Neuron (in vitro differentiated cells): ENCODE measurements around the gene TRMT112.
"Not testable (repeated sequence)": the region's sequence is repeated elsewhere in the genome, so short reads cannot be mapped to it uniquely, and the experiment has no call there.

Experiments used
- H2AFZ ChIP-seq: one replicate; pipeline ENCODE4 v1.6.1; 2013; ENCODE audit warnings: low read depth, mild to moderate bottlenecking, inconsistent platforms, low read length, moderate library complexity
- H3K27me3 ChIP-seq: one replicate; pipeline ENCODE4 v1.6.1; 2013; ENCODE audit warnings: low read length; ENCODE audit not compliant: insufficient read depth
- H3K36me3 ChIP-seq: one replicate; pipeline ENCODE4 v1.6.1; 2013; ENCODE audit warnings: low read length; ENCODE audit not compliant: insufficient read depth
- H3K4me1 ChIP-seq: one replicate; pipeline ENCODE4 v1.6.1; 2013; ENCODE audit warnings: low read length; ENCODE audit not compliant: insufficient read depth
- H3K4me3 ChIP-seq: 2 replicates; pipeline ENCODE4 v1.5.1; 2013; ENCODE audit warnings: mild to moderate bottlenecking, low read length, moderate library complexity
- H3K9me3 ChIP-seq: one replicate; pipeline ENCODE4 v1.6.1; 2013; ENCODE audit warnings: low read length

Gene TRMT112

GRCh38 chr11:64317961-64318765, 804 bp upstream of the TRMT112 start, which contains the start of gene PRDX5:
PRDX5 (plus strand) TSS chr11:64318121; CDS start chr11:64318216, 95 bp downstream.
- H2AFZ ChIP-seq, result peak within 1 kb of the TSS; percentile 38
- H3K36me3 ChIP-seq, result peaks cover 14% of the 10 kb centered on the region
- peak within 1 kb of the TSS; percentile 63 for H3K4me3 ChIP-seq
- no peaks in the 10 kb centered on the region for H3K9me3 ChIP-seq
- peaks cover 18% of the 10 kb centered on the region for H3K4me1 ChIP-seq
- H3K27me3 ChIP-seq, result no peaks in the 10 kb centered on the region

GRCh38 chr11:64316672-64317324, 561 bp downstream of the TRMT112 start:
- peak overlapping the region; percentile 63 for H3K4me3 ChIP-seq
- H3K36me3 ChIP-seq, result peaks cover 14% of the 10 kb centered on the region
- no peaks in the 10 kb centered on the region for H3K27me3 ChIP-seq
- H2AFZ ChIP-seq, result no peak overlapping the region
- H3K9me3 ChIP-seq, result no peaks in the 10 kb centered on the region
- H3K4me1 ChIP-seq, result peaks cover 18% of the 10 kb centered on the region

- H2AFZ ChIP-seq, H3K9me3 ChIP-seq, H3K4me3 ChIP-seq, H3K27me3 ChIP-seq: not testable (repeated sequence)
- peaks cover 12% of the 10 kb centered on the region for H3K36me3 ChIP-seq
- peaks cover 18% of the 10 kb centered on the region for H3K4me1 ChIP-seq
Measured at GRCh38 chr11:64315667-64316526, 1.5 kb downstream of the TRMT112 start.

GRCh38 chr11:64314805-64315561, 2.4 kb downstream of the TRMT112 start:
- H3K36me3 ChIP-seq, result peaks cover 12% of the 10 kb centered on the region
- no peaks in the 10 kb centered on the region for H3K27me3 ChIP-seq
- no peak overlapping the region for H2AFZ ChIP-seq
- peaks cover 18% of the 10 kb centered on the region for H3K4me1 ChIP-seq
- H3K9me3 ChIP-seq, result no peaks in the 10 kb centered on the region
- H3K4me3 ChIP-seq, result no peak overlapping the region

- Histone ChIP-seq H3K4me3 (no peak overlapping the region), H2AFZ (no peak overlapping the region)
Measured at GRCh38 chr11:64314146-64314804, 3.1 kb downstream of the TRMT112 start.

GRCh38 chr11:64313491-64314145, 3.7 kb downstream of the TRMT112 start:
- Histone ChIP-seq H2AFZ (no peak overlapping the region), H3K4me3 (no peak overlapping the region), H3K4me1 (peaks cover 12% of the 10 kb centered on the region), H3K36me3 (peaks cover 12% of the 10 kb centered on the region), H3K27me3 (no peaks in the 10 kb centered on the region), H3K9me3 (no peaks in the 10 kb centered on the region)

More at GRCh38 chr11:64314146-64314804, 3.1 kb downstream of the TRMT112 start:
- peaks cover 17% of the 10 kb centered on the region for H3K4me1 ChIP-seq
- no peaks in the 10 kb centered on the region for H3K9me3 ChIP-seq
- H3K36me3 ChIP-seq, result peaks cover 12% of the 10 kb centered on the region
- H3K27me3 ChIP-seq, result no peaks in the 10 kb centered on the region

GRCh38 chr11:64312947-64313346, 4.4 kb downstream of the TRMT112 start:
- H2AFZ ChIP-seq, result no peak overlapping the region

GRCh38 chr11:64307795-64308194, 9.6 kb downstream of the TRMT112 start:
- not testable (repeated sequence) for H3K36me3 ChIP-seq

More at GRCh38 chr11:64312947-64313346, 4.4 kb downstream of the TRMT112 start:
- Histone ChIP-seq H3K9me3 (no peaks in the 10 kb centered on the region), H3K4me1 (peaks cover 12% of the 10 kb centered on the region), H3K36me3 (peaks cover 12% of the 10 kb centered on the region), H3K4me3 (no peak overlapping the region), H3K27me3 (no peaks in the 10 kb centered on the region)

GRCh38 chr11:64306876-64307622, 10.3 kb downstream of the TRMT112 start:
- H3K4me3 ChIP-seq, result peak overlapping the region; percentile 52
- H3K27me3 ChIP-seq, result no peaks in the 10 kb centered on the region
- no peaks in the 10 kb centered on the region for H3K36me3 ChIP-seq

More at GRCh38 chr11:64307795-64308194, 9.6 kb downstream of the TRMT112 start:
- peaks cover 15% of the 10 kb centered on the region for H3K4me1 ChIP-seq
- not testable (repeated sequence) for H3K9me3 ChIP-seq, H2AFZ ChIP-seq, H3K27me3 ChIP-seq, H3K4me3 ChIP-seq

GRCh38 chr11:64306563-64306875, 10.8 kb downstream of the TRMT112 start:
- Histone ChIP-seq H3K9me3 (no peaks in the 10 kb centered on the region), H3K4me3 (peak overlapping the region; percentile 52), H3K27me3 (no peaks in the 10 kb centered on the region), H3K4me1 (peaks cover 15% of the 10 kb centered on the region), H2AFZ (no peak overlapping the region), H3K36me3 (no peaks in the 10 kb centered on the region)

More at GRCh38 chr11:64306876-64307622, 10.3 kb downstream of the TRMT112 start:
- H3K9me3 ChIP-seq, result no peaks in the 10 kb centered on the region
- H2AFZ ChIP-seq, result no peak overlapping the region
- H3K4me1 ChIP-seq, result peaks cover 15% of the 10 kb centered on the region
